Activated CD8-positive, alpha-beta T cell treated with anti-CD3 and anti-CD28 coated beads for 36 hours (primary cell): ENCODE results near the gene PROX2. TPM values are rescaled to one million over a fixed set of nuclear protein-coding genes. Genes with fewer than 3 reads are reported as not detected.

ENCODE experiments used
- ATAC-seq: fragments of 200-7000 bp; cut with Tn5 transposase; one replicate; pipeline ENCODE4 v1.10.0; 2021; ENCODE audit warnings: mild to moderate bottlenecking, moderate library complexity
- CTCF ChIA-PET: fragments of 350-600 bp; sonication (Branson Sonifier 250); formaldehyde crosslinking; loops from one replicate; lab custom pipeline; 2021; ENCODE audit warnings: antibody characterized with exemption; lab: Charles Lee
- POLR2A ChIA-PET: fragments of 350-600 bp; sonication (Branson Sonifier 250); formaldehyde crosslinking; loops from one replicate; lab custom pipeline; 2021; ENCODE audit warnings: antibody characterized with exemption; lab: Charles Lee
- DNase-seq: peaks from one replicate; pipeline ENCODE4 v3.0.0-alpha.2; 2020
- H3K27ac Mint-ChIP-seq: one replicate; pipeline ENCODE4 v1.8.0; 2021; ENCODE audit warnings: mild to moderate bottlenecking, mixed read lengths
- H3K27me3 Mint-ChIP-seq: one replicate; pipeline ENCODE4 v1.8.0; 2021; ENCODE audit warnings: mixed read lengths
- H3K36me3 Mint-ChIP-seq: one replicate; pipeline ENCODE4 v1.8.0; 2021; ENCODE audit warnings: low read depth, mixed read lengths
- H3K4me1 Mint-ChIP-seq: one replicate; pipeline ENCODE4 v1.8.0; 2021; ENCODE audit warnings: low read depth, mixed read lengths
- H3K4me3 Mint-ChIP-seq: one replicate; pipeline ENCODE4 v1.8.0; 2021; ENCODE audit warnings: mild to moderate bottlenecking, moderate library complexity, mixed read lengths
- H3K9me3 Mint-ChIP-seq: one replicate; pipeline ENCODE4 v1.8.0; 2021; ENCODE audit warnings: mixed read lengths
- CTCF ChIP-seq: fragments of 200-600 bp; IDR thresholded peaks from one replicate; pipeline ENCODE4 v1.8.0; 2022; ENCODE audit warnings: antibody characterized with exemption, mild to moderate bottlenecking
- intact Hi-C: fragments of 100-400 bp; cut with micrococcal nuclease; formaldehyde crosslinking; loops from one replicate; pipeline ENCODE4 v1.10.0; 2022
- total RNA-seq, 2 experiments: library from RNA; stranded (reverse); gene quantifications; one replicate each; pipeline ENCODE4 v1.2.3, GENCODE V29; 2021

Gene PROX2
- total RNA-seq, 2 experiments from 2014 or later = 0.38 to 0.65 TPM

GRCh38 chr14:74910556-74910955, 34.6 kb upstream of the PROX2 start:
- Mint-ChIP-seq H3K27me3 (no peaks in the 10 kb centered on the region), H3K9me3 (no peaks in the 10 kb centered on the region), H3K36me3 (no peaks in the 10 kb centered on the region), H3K4me3 (no peak overlapping the region), H3K4me1 (peaks cover 2% of the 10 kb centered on the region), H3K27ac (no peak overlapping the region)
- ATAC-seq (no peak), DNase-seq (no peak)
- CTCF ChIA-PET = interaction anchor here (1.0 to 14.6 kb wide), 2 partner anchors 50 to 178 kb away, joined by 4 to 528 read pairs; no protein-coding TSS in a partner anchor
- POLR2A ChIA-PET = interaction anchor here (1.2 kb wide), 1 partner anchor 17 kb away, joined by 3 read pairs; no protein-coding TSS in a partner anchor
- intact Hi-C loops = no loop called here
- no peak for TF ChIP-seq CTCF

DNA sequence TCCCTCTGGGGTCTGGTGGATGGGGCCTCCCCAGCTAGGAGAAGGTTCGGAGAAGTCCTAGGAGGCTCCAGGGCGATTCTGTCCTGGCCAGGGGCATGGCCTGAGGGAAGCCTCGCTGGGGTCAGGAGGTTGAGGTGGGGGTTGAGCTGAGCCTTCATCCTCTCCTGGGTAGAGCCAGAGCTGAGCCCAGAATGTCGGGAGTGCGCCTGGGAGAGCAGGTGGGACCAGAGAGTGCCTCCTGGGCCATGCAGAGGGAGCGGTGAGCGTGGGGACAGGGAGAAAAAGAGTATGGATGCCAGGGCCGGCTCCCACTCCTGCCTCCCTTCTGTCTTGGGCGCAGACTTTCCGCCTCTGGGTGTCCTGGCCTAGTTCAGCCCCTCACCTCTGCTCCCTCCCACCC, 34.0 kb upstream of the PROX2 start:
- no peaks in the 10 kb centered on the region for H3K36me3 Mint-ChIP-seq
- peaks cover 2% of the 10 kb centered on the region for H3K4me1 Mint-ChIP-seq
- POLR2A ChIA-PET = interaction anchor here (0.6 to 1.2 kb wide), 2 partner anchors 16 to 153 kb away, joined by 3 read pairs; no protein-coding TSS in a partner anchor
- H3K27me3 Mint-ChIP-seq = no peaks in the 10 kb centered on the region
- DNase-seq = no peak
- H3K9me3 Mint-ChIP-seq = no peaks in the 10 kb centered on the region
- H3K4me3 Mint-ChIP-seq = no peak overlapping the region
- CTCF ChIA-PET = interaction anchor here (7.2 to 14.6 kb wide), 2 partner anchors 15 to 50 kb away, joined by 73 to 528 read pairs; no protein-coding TSS in a partner anchor
- intact Hi-C loops = no loop called here
- H3K27ac Mint-ChIP-seq = no peak overlapping the region
- no peak for ATAC-seq
- TF ChIP-seq CTCF = no peak

- ATAC-seq (no peak), DNase-seq (no peak)
- Mint-ChIP-seq H3K4me3 (no peak overlapping the region), H3K27me3 (no peaks in the 10 kb centered on the region), H3K36me3 (no peaks in the 10 kb centered on the region), H3K9me3 (no peaks in the 10 kb centered on the region), H3K27ac (no peak overlapping the region), H3K4me1 (peaks cover 2% of the 10 kb centered on the region)
- intact Hi-C loops = no loop called here
- TF ChIP-seq CTCF = no peak
- POLR2A ChIA-PET = interaction anchor here (0.6 kb wide), 1 partner anchor 153 kb away, joined by 3 read pairs; no protein-coding TSS in a partner anchor
- CTCF ChIA-PET = interaction anchor here (7.2 to 14.6 kb wide), 2 partner anchors 15 to 49 kb away, joined by 73 to 528 read pairs; no protein-coding TSS in a partner anchor
Observed at GRCh38 chr14:74909501-74909900, 33.6 kb upstream of the PROX2 start.

GRCh38 chr14:74908861-74909341, 33.0 kb upstream of the PROX2 start:
- no peak for TF ChIP-seq CTCF
- CTCF ChIA-PET = interaction anchor here (0.7 to 14.6 kb wide), 4 partner anchors 14 to 179 kb away, joined by 3 to 528 read pairs (median 38); no protein-coding TSS in a partner anchor
- Mint-ChIP-seq H3K4me1 (peaks cover 2% of the 10 kb centered on the region), H3K27ac (no peak overlapping the region), H3K27me3 (no peaks in the 10 kb centered on the region), H3K36me3 (no peaks in the 10 kb centered on the region), H3K9me3 (no peaks in the 10 kb centered on the region), H3K4me3 (no peak overlapping the region)
- POLR2A ChIA-PET = interaction anchor here (0.8 to 1.6 kb wide), 3 partner anchors 14 to 65 kb away, joined by 3 to 6 read pairs (median 4); partner anchors contain the start of gene RPS6KL1
- intact Hi-C loops = no loop called here
- no peak for ATAC-seq
- no peak for DNase-seq

DNA sequence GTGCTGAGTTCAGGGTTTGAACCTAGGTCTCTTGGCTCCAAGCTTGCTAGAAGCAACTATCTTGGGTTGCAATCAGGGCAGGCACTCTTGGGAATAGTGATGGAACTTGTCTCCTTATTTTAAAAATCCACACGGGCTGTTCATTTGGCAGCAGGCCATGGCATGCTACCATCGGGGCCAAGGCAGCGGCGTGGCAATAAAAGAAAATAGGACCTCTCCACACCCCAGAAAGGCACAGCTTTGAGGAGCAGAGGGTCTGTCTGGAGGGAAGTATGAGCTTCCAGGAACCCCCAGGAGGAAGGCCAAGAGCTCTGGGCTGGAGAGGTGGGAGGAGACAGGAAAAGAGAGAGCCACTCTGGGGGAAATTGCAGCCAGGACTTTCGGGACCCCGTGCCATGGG, 31.8 kb upstream of the PROX2 start:
- POLR2A ChIA-PET = interaction anchor here (0.6 to 1.6 kb wide), 5 partner anchors 12 to 66 kb away, joined by 3 to 6 read pairs (median 3); partner anchors contain the start of gene RPS6KL1
- intact Hi-C loops = no loop called here
- no peak for TF ChIP-seq CTCF

More for the DNA sequence above, 31.8 kb upstream of the PROX2 start:
- no peak for DNase-seq
- Mint-ChIP-seq H3K36me3 (peaks cover 5% of the 10 kb centered on the region), H3K9me3 (no peaks in the 10 kb centered on the region), H3K27ac (no peak overlapping the region), H3K27me3 (no peaks in the 10 kb centered on the region), H3K4me3 (no peak overlapping the region), H3K4me1 (peaks cover 7% of the 10 kb centered on the region)
- CTCF ChIA-PET = interaction anchor here (3.6 to 14.6 kb wide), 5 partner anchors 13 to 180 kb away, joined by 25 to 528 read pairs (median 64); partner anchors contain the start of genes DLST and PROX2
- ATAC-seq = no peak
